IMR-90 (cell line): ENCODE data around the gene NAPG. TPM values are rescaled to one million over a fixed set of nuclear protein-coding genes. Genes with fewer than 3 reads are reported as not detected.

Source experiments
- ATAC-seq: fragments of 200-7000 bp; cut with Tn5 transposase; 2 replicates; pipeline ENCODE4 v1.9.1; 2020; ENCODE audit warnings: low read depth, mild to moderate bottlenecking, moderate library complexity
- BruUV-seq: library from RNA; stranded (reverse); fragments of 400-500 nt; replicated peaks from 2 replicates; lab custom pipeline; 2021; lab: Mats Ljungman, UMichigan
- CTCF ChIA-PET: fragments of 300-600 bp; formaldehyde crosslinking; extraction: SDS; loops from one replicate; lab custom pipeline; 2021; ENCODE audit warnings: antibody characterized with exemption; lab: Yijun Ruan, JAX
- POLR2A ChIA-PET: fragments of 300-600 bp; sonication (Branson Sonifier 250); formaldehyde crosslinking; loops from one replicate; lab custom pipeline; 2022; ENCODE audit warnings: antibody characterized with exemption; ENCODE audit not compliant: unreplicated experiment; lab: Charles Lee
- DNase-seq: peaks from one replicate; pipeline ENCODE4 v3.0.0; 2013
- H2AFZ ChIP-seq: replicated peaks from 2 replicates; pipeline ENCODE3; 2013; ENCODE audit warnings: low read length, mild to moderate bottlenecking; ENCODE audit not compliant: poor library complexity
- H2AK5ac ChIP-seq: 2 replicates; pipeline ENCODE4 v1.6.1; 2013; ENCODE audit warnings: low read depth, low read length, inconsistent platforms
- H2AK9ac ChIP-seq: replicated peaks from 2 replicates; pipeline ENCODE3; 2013; ENCODE audit warnings: mild to moderate bottlenecking, low read depth, low read length, moderate library complexity; ENCODE audit not compliant: poor library complexity
- H2BK120ac ChIP-seq: 2 replicates; pipeline ENCODE4 v1.6.1; 2013; ENCODE audit warnings: low read depth, low read length, inconsistent platforms
- H2BK15ac ChIP-seq: 3 replicates; pipeline ENCODE4 v1.6.1; 2013; ENCODE audit warnings: low read depth, low read length, inconsistent platforms
- H2BK20ac ChIP-seq: 2 replicates; pipeline ENCODE4 v1.6.1; 2013; ENCODE audit warnings: low read depth, mild to moderate bottlenecking, inconsistent platforms, low read length, moderate library complexity
- H2BK5ac ChIP-seq: 2 replicates; pipeline ENCODE4 v1.6.1; 2013; ENCODE audit warnings: mild to moderate bottlenecking, low read depth, low read length, inconsistent platforms; ENCODE audit not compliant: poor library complexity, severe bottlenecking
- H3K14ac ChIP-seq: replicated peaks from 2 replicates; pipeline ENCODE4 v1.6.1; 2013; ENCODE audit warnings: low read depth, low read length, inconsistent platforms
- H3K18ac ChIP-seq: 2 replicates; pipeline ENCODE4 v1.6.1; 2013; ENCODE audit warnings: low read depth, low read length, control low read depth
- H3K23ac ChIP-seq: 2 replicates; pipeline ENCODE4 v1.6.1; 2013; ENCODE audit warnings: low read depth, low read length, inconsistent platforms
- H3K27ac ChIP-seq: 2 replicates; pipeline ENCODE4 v1.5.1; 2013; ENCODE audit warnings: mild to moderate bottlenecking, control low read depth, low read length; ENCODE audit not compliant: insufficient read depth
- H3K27me3 ChIP-seq: 2 replicates; pipeline ENCODE4 v1.6.1; 2013; ENCODE audit warnings: low read length; ENCODE audit not compliant: control insufficient read depth, insufficient read depth
- H3K36me3 ChIP-seq: 2 replicates; pipeline ENCODE4 v1.6.1; 2013; ENCODE audit warnings: low read length, mixed read lengths; ENCODE audit not compliant: control insufficient read depth, insufficient read depth
- H3K4ac ChIP-seq: 2 replicates; pipeline ENCODE4 v1.6.1; 2013; ENCODE audit warnings: low read depth, low read length, inconsistent platforms
- H3K4me1 ChIP-seq: 2 replicates; pipeline ENCODE4 v1.6.1; 2013; ENCODE audit warnings: low read length, mixed read lengths; ENCODE audit not compliant: control insufficient read depth, insufficient read depth
- H3K4me2 ChIP-seq: 2 replicates; pipeline ENCODE4 v1.6.1; 2013; ENCODE audit warnings: low read depth, mild to moderate bottlenecking, control low read depth, low read length, moderate library complexity
- H3K4me3 ChIP-seq: 2 replicates; pipeline ENCODE4 v1.5.1; 2013; ENCODE audit warnings: low read depth, mild to moderate bottlenecking, control low read depth, low read length, moderate library complexity; ENCODE audit not compliant: insufficient read depth
- H3K56ac ChIP-seq: 2 replicates; pipeline ENCODE4 v1.6.1; 2013; ENCODE audit warnings: low read length, inconsistent platforms; ENCODE audit not compliant: insufficient read depth; ENCODE audit errors: extremely low read depth
- H3K79me1 ChIP-seq, 2 experiments: 2 replicates each; pipeline ENCODE4 v1.6.1; 2013; ENCODE audit warnings: low read length in 2 of 2, inconsistent platforms in 1 of 2, low read depth in 1 of 2
- H3K9ac ChIP-seq: 2 replicates; pipeline ENCODE4 v1.6.1; 2013; ENCODE audit warnings: low read depth, low read length, control low read depth
- H3K9me1 ChIP-seq: 2 replicates; pipeline ENCODE4 v1.6.1; 2013; ENCODE audit warnings: low read length, inconsistent platforms; ENCODE audit not compliant: insufficient read depth
- H3K9me3 ChIP-seq: 2 replicates; pipeline ENCODE4 v1.6.1; 2013; ENCODE audit warnings: low read length; ENCODE audit not compliant: control insufficient read depth, insufficient read depth
- H4K20me1 ChIP-seq: 2 replicates; pipeline ENCODE4 v1.6.1; 2013; ENCODE audit warnings: low read length, inconsistent platforms; ENCODE audit not compliant: insufficient read depth
- H4K5ac ChIP-seq: 2 replicates; pipeline ENCODE4 v1.6.1; 2013; ENCODE audit warnings: mild to moderate bottlenecking, low read depth, low read length, control low read depth
- H4K8ac ChIP-seq, 2 experiments: 2 replicates each; pipeline ENCODE4 v1.6.1; 2013; ENCODE audit warnings: low read depth in 2 of 2, low read length in 2 of 2, control low read depth in 1 of 2, inconsistent platforms in 1 of 2
- H4K91ac ChIP-seq: 2 replicates; pipeline ENCODE4 v1.6.1; 2013; ENCODE audit warnings: low read depth, low read length, inconsistent platforms; ENCODE audit not compliant: insufficient read depth
- FOS ChIP-seq: fragments of 150-350 bp; IDR thresholded peaks from 2 replicates; pipeline ENCODE4 v1.6.1; 2016; ENCODE audit warnings: low read depth, low read length
- RFX5 ChIP-seq: IDR thresholded peaks from 2 replicates; pipeline ENCODE4 v1.8.0; 2012; ENCODE audit warnings: low read depth, mild to moderate bottlenecking, low read length, moderate library complexity
- SMC3 ChIP-seq: fragments of 150-350 bp; IDR thresholded peaks from 2 replicates; pipeline ENCODE4 v1.6.1; 2016; ENCODE audit warnings: low read depth, mild to moderate bottlenecking, antibody characterized with exemption, low read length, moderate library complexity
- WGBS, 2 experiments: methylation state at CpG; one replicate each; pipeline versions ENCODE4 v1.1.5 to v1.1.7; 2013; ENCODE audit warnings: missing lambda C conversion rate in 2 of 2; ENCODE audit not compliant: insufficient read length in 1 of 2; ENCODE audit errors: extremely low coverage in 2 of 2; 5-methylcytosine and 5-hydroxymethylcytosine counted together
- dilution Hi-C: fragments of 300-500 bp; cut with HindIII; formaldehyde crosslinking; loops from one replicate; pipeline ENCODE4 v1.14.3; 2018; ENCODE audit warnings: low sequenced_read_pairs; ENCODE audit not compliant: unreplicated experiment
- in situ Hi-C: fragments of 300-500 bp; cut with MboI; formaldehyde crosslinking; loops from 3 replicates; pipeline ENCODE4 v1.14.3; 2019; ENCODE audit warnings: low sequenced_read_pairs, inconsistent platforms, mixed read lengths
- intact Hi-C: fragments of 100-400 bp; cut with micrococcal nuclease; formaldehyde crosslinking; loops from 2 replicates; pipeline ENCODE4 v1.10.0; 2022
- polyA plus RNA-seq, 3 experiments: library from polyadenylated mRNA; depleted of rRNA; stranded (reverse); fragments of >200 nt; gene quantifications; 2 replicates each; pipeline ENCODE4 v1.2.3, GENCODE V29; 2012; ENCODE audit warnings: low replicate concordance in 1 of 3
- total RNA-seq: library from RNA; depleted of rRNA; stranded (reverse); fragments of >200 nt; gene quantifications from 2 replicates; pipeline ENCODE4 v1.2.3, GENCODE V29; 2012
- TF ChIP-seq, protein P1 (sequence below): fragments of 150-350 bp; IDR thresholded peaks from 2 replicates; pipeline ENCODE4 v1.6.1; 2016; ENCODE audit warnings: low read depth, mild to moderate bottlenecking, low read length, moderate library complexity, borderline replicate concordance
- TF ChIP-seq, protein P2 (sequence below): fragments of 150-350 bp; IDR thresholded peaks from 2 replicates; pipeline ENCODE4 v1.6.1; 2017; ENCODE audit warnings: mild to moderate bottlenecking, antibody characterized with exemption, low read length, low read depth

The NAPG gene
- total and polyA plus RNA-seq, 2 of the 4 experiments (the other 2 are of a cell fraction) = 13.0 to 32.8 TPM

DNA sequence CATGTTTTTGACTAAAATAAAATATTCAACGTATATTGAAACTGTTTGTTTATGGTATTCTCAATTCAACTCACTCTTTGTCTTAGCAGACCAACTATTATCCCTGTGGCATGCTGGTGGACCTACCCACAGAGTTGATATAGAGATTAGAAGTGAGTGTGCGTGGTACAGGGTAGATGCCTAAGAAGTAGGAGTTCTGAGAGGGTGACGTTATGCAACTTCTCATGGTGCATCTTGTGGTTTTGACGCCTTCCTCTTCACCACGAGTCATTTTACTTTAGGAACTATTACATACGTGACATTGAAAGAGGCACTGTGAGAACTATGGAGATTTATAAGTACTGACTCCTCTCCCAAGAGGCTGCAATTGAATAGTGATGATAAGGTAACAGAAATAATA lies 26.6 kb upstream of the NAPG start:
- dilution Hi-C loops (no loop called here), in situ Hi-C loops (no loop called here), intact Hi-C loops (no loop called here)
- H3K56ac ChIP-seq = no peak overlapping the region
- no peaks in the 10 kb centered on the region for H3K9me1 ChIP-seq
- POLR2A ChIA-PET = no interaction called here
- no peak overlapping the region for H3K4ac ChIP-seq
- no peaks in the 10 kb centered on the region for H3K4me1 ChIP-seq
- no peak overlapping the region for H3K4me2 ChIP-seq
- H3K9ac ChIP-seq = no peak overlapping the region
- no peak for ATAC-seq
- BruUV-seq = no TSS peak
- no peak overlapping the region for H3K27ac ChIP-seq
- H2AK9ac ChIP-seq = no peak overlapping the region
- no peak overlapping the region for H2BK20ac ChIP-seq
- CTCF ChIA-PET = no interaction called here
- H2AK5ac ChIP-seq = no peak overlapping the region
- no CpG with 5 or more reads among the region's 6 CpGs for WGBS, 2 experiments
- H4K20me1 ChIP-seq = no peaks in the 10 kb centered on the region
- no peaks in the 10 kb centered on the region for H3K79me1 ChIP-seq
- DNase-seq = no peak
- H3K23ac ChIP-seq = no peak overlapping the region
- no peak overlapping the region for H4K91ac ChIP-seq
- no peaks in the 10 kb centered on the region for H3K9me3 ChIP-seq
- H2BK15ac ChIP-seq = no peak overlapping the region
- H3K4me3 ChIP-seq = no peak overlapping the region
- H4K5ac ChIP-seq = no peak overlapping the region
- no peak overlapping the region for H2AFZ ChIP-seq
- peaks cover 4% of the 10 kb centered on the region for H3K27me3 ChIP-seq
- no peak overlapping the region for H3K18ac ChIP-seq
- TF ChIP-seq, protein P1, sequence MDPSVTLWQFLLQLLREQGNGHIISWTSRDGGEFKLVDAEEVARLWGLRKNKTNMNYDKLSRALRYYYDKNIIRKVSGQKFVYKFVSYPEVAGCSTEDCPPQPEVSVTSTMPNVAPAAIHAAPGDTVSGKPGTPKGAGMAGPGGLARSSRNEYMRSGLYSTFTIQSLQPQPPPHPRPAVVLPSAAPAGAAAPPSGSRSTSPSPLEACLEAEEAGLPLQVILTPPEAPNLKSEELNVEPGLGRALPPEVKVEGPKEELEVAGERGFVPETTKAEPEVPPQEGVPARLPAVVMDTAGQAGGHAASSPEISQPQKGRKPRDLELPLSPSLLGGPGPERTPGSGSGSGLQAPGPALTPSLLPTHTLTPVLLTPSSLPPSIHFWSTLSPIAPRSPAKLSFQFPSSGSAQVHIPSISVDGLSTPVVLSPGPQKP = no peak
- TF ChIP-seq FOS = no peak
- TF ChIP-seq, protein P2, sequence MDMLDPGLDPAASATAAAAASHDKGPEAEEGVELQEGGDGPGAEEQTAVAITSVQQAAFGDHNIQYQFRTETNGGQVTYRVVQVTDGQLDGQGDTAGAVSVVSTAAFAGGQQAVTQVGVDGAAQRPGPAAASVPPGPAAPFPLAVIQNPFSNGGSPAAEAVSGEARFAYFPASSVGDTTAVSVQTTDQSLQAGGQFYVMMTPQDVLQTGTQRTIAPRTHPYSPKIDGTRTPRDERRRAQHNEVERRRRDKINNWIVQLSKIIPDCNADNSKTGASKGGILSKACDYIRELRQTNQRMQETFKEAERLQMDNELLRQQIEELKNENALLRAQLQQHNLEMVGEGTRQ = no peak
- TF ChIP-seq RFX5 = no peak
- TF ChIP-seq SMC3 = no peak
- H4K8ac ChIP-seq = no peak overlapping the region
- H3K14ac ChIP-seq = no peak overlapping the region
- H2BK120ac ChIP-seq = no peak overlapping the region
- no peak overlapping the region for H2BK5ac ChIP-seq
- no peaks in the 10 kb centered on the region for H3K36me3 ChIP-seq
